HL-60 (cell line): ENCODE data around the gene DSCAML1.
A peak's percentile ranks its signal among the peaks of the same experiment; 100 is the strongest.

Experiments used
- DNase-seq, 2 experiments: peaks; one replicate each; pipeline ENCODE4 v3.0.0-alpha.2; 2010 to 2020; ENCODE audit warnings: low read depth in 1 of 2, low spot score in 1 of 2
- H3K27ac ChIP-seq: fragments of 250-450 bp; sonication (Bioruptor Pico); replicated peaks from 2 replicates; pipeline ENCODE4 v1.5.1; 2020; ENCODE audit warnings: mild to moderate bottlenecking, moderate library complexity
- H3K27me3 ChIP-seq: fragments of 250-450 bp; sonication (Bioruptor Pico); 2 replicates; pipeline ENCODE4 v1.5.1; 2021; ENCODE audit warnings: mild to moderate bottlenecking, moderate library complexity; ENCODE audit not compliant: insufficient read depth, poor library complexity, severe bottlenecking
- H3K4me3 ChIP-seq: replicated peaks from 2 replicates; pipeline ENCODE4 v1.5.1; 2011; ENCODE audit warnings: mild to moderate bottlenecking, control low read depth, low read length; ENCODE audit not compliant: insufficient read depth
- CTCF ChIP-seq: IDR thresholded peaks from one replicate; pipeline ENCODE4 v1.5.1; 2011; ENCODE audit warnings: low read length, control low read depth, inconsistent platforms; ENCODE audit not compliant: insufficient read depth
- GABPA ChIP-seq: IDR thresholded peaks from 2 replicates; pipeline ENCODE4 v1.6.1; 2012; ENCODE audit warnings: low read depth
- POLR2AphosphoS5 ChIP-seq: IDR thresholded peaks from 2 replicates; pipeline ENCODE4 v1.6.1; 2012; ENCODE audit warnings: low read depth
- REST ChIP-seq: IDR thresholded peaks from 2 replicates; pipeline ENCODE4 v1.6.1; 2012; ENCODE audit warnings: low read depth; ENCODE audit not compliant: insufficient replicate concordance
- SPI1 ChIP-seq: IDR thresholded peaks from 2 replicates; pipeline ENCODE4 v1.6.1; 2012; ENCODE audit warnings: low read depth, mild to moderate bottlenecking, borderline replicate concordance

Gene DSCAML1

GRCh38 chr11:117824571-117825537 lies 27.8 kb upstream of the DSCAML1 start, which contains the start of gene FXYD2:
TSS of gene FXYD2 (minus strand) at chr11:117824744. CDS start at chr11:117824678, 66 bp downstream.
- no peak for DNase-seq
- Histone ChIP-seq H3K27ac (no peak within 1 kb of the TSS), H3K27me3 (no peaks in the 10 kb centered on the region), H3K4me3 (no peak within 1 kb of the TSS)
- peak; percentile 45; the same call in 1 of the 2 replicates for TF ChIP-seq SPI1
- no peak for TF ChIP-seq CTCF
- TF ChIP-seq POLR2AphosphoS5, result no peak

GRCh38 chr11:117823946-117824420 lies 27.0 kb upstream of the DSCAML1 start:
- TF ChIP-seq POLR2AphosphoS5 (no peak), REST (no peak), CTCF (no peak), SPI1 (no peak), GABPA (no peak)
- no peak overlapping the region for H3K27ac ChIP-seq
- H3K27me3 ChIP-seq, result no peaks in the 10 kb centered on the region
- no peak overlapping the region for H3K4me3 ChIP-seq
- no peak for DNase-seq

GRCh38 chr11:117823294-117823945 lies 26.4 kb upstream of the DSCAML1 start:
- no peak for DNase-seq
- H3K4me3 ChIP-seq, result no peak overlapping the region
- H3K27me3 ChIP-seq, result no peaks in the 10 kb centered on the region
- TF ChIP-seq CTCF (peak; percentile 48), GABPA (no peak), SPI1 (no peak), REST (no peak), POLR2AphosphoS5 (no peak)
- H3K27ac ChIP-seq, result no peak overlapping the region
